Measurements from ENCODE around the gene ABITRAM. TPM values are rescaled to one million over a fixed set of nuclear protein-coding genes. Genes with fewer than 3 reads are reported as not detected.

ABITRAM gene
- total and polyA plus RNA-seq, 2 of the 13 experiments (the other 11 are each of a cell fraction or from before 2014, with no cell fraction given), result 10.2 to 21.6 TPM

GRCh38 chr9:108894225-108894997 lies 39.8 kb upstream of the ABITRAM start (continued):
- TF ChIP-seq TP53 (CRISPR knock-in tag; conservative IDR thresholded peaks at IDR 0.05) (0 out of 2 replicates have a peak, but pooled peaks have one; percentile 27), SALL1 (CRISPR knock-in tag; IDR thresholded peaks at IDR 0.05) (peak; percentile 99), ZNF75D (CRISPR knock-in tag; IDR thresholded peaks at IDR 0.05; ENCODE audit: borderline replicate concordance) (no peak), CEBPG (CRISPR knock-in tag; IDR thresholded peaks at IDR 0.05) (peak; percentile 93), NFKBIZ (CRISPR knock-in tag; IDR thresholded peaks at IDR 0.05) (peak; percentile 77; the same call in 1 of the 2 replicates), NBN (conservative IDR thresholded peaks at IDR 0.05) (no peak), ZNF614 (CRISPR knock-in tag; IDR thresholded peaks at IDR 0.05; ENCODE audit: borderline replicate concordance) (no peak; the same call in 1 of the 2 replicates), ZMYM4 (CRISPR knock-in tag; IDR thresholded peaks at IDR 0.05) (peak; percentile 54; the same call in 1 of the 2 replicates), PLSCR1 (CRISPR knock-in tag; IDR thresholded peaks at IDR 0.05; ENCODE audit: borderline replicate concordance) (no peak), ZNF17 (CRISPR knock-in tag; IDR thresholded peaks at IDR 0.05) (no peak), ZNF432 (CRISPR knock-in tag; IDR thresholded peaks at IDR 0.05; ENCODE audit: borderline replicate concordance) (no peak), PHF5A (CRISPR knock-in tag; IDR thresholded peaks at IDR 0.05; ENCODE audit: low read depth, unreplicated experiment) (peak; percentile 49), ZNF407 (CRISPR knock-in tag; IDR thresholded peaks at IDR 0.05; ENCODE audit: not compliant biosample characterization) (no peak), ZNF20 (CRISPR knock-in tag; IDR thresholded peaks at IDR 0.05) (no peak), POGZ (CRISPR knock-in tag; IDR thresholded peaks at IDR 0.05) (peak; percentile 77; the same call in 1 of the 2 replicates), ZNF382 (CRISPR knock-in tag; IDR thresholded peaks at IDR 0.05; ENCODE audit: borderline replicate concordance) (no peak), ZNF101 (CRISPR knock-in tag; IDR thresholded peaks at IDR 0.05; ENCODE audit: borderline replicate concordance, low read depth) (no peak), RORA (CRISPR knock-in tag; IDR thresholded peaks at IDR 0.05) (no peak), PCBP2 (optimal IDR thresholded peaks at IDR 0.05; ENCODE audit: low read depth, low read length, poor library complexity, severe bottlenecking) (no peak), ZNF343 (CRISPR knock-in tag; IDR thresholded peaks at IDR 0.05) (no peak), MXI1 (IDR thresholded peaks at IDR 0.05; ENCODE audit: borderline replicate concordance, low read depth, low read length) (peak; percentile 49; the same call in 1 of the 3 replicates), KDM2A (CRISPR knock-in tag; IDR thresholded peaks at IDR 0.05; ENCODE audit: borderline replicate concordance, low read depth) (no peak)
